ENCODE measurements around the gene MAMDC4. TPM values are rescaled to one million over a fixed set of nuclear protein-coding genes. Genes with fewer than 3 reads are reported as not detected.

Gene MAMDC4
- total RNA-seq, 2 donors from 2014 or later: 6.8 to 15.4 TPM

- H3K36me3 Mint-ChIP-seq (ENCODE audit: low read depth): peaks cover 48% of the 10 kb centered on the region
- 87 to 92% methylated on average over 21 to 25 of the region's 25 CpGs for WGBS, 2 experiments (ENCODE audit: insufficient coverage in 1 of 2, insufficient read length in 1 of 2)
- H3K4me1 Mint-ChIP-seq: peaks cover 20% of the 10 kb centered on the region
- H3K27ac ChIP-seq (ENCODE audit: low read depth, low read length): no peak overlapping the region
- no peak for TF ChIP-seq CTCF (conservative IDR thresholded peaks at IDR 0.05)
- H3K4me1 ChIP-seq (ENCODE audit: control insufficient read depth, insufficient read depth, low read length): peaks cover 5% of the 10 kb centered on the region
- H3K4me3 ChIP-seq (ENCODE audit: low read length): peak overlapping the region; percentile 84
- H3K9me3 Mint-ChIP-seq: no peaks in the 10 kb centered on the region
- peaks cover 19% of the 10 kb centered on the region for H3K27me3 Mint-ChIP-seq (ENCODE audit: insufficient read depth)
- H3K9me3 ChIP-seq (ENCODE audit: control insufficient read depth, low read length): no peaks in the 10 kb centered on the region
- no peaks in the 10 kb centered on the region for H3K27me3 ChIP-seq (ENCODE audit: control insufficient read depth, insufficient read depth, low read length, poor library complexity, severe bottlenecking)
- H3K9ac ChIP-seq (ENCODE audit: extremely low read depth, low read length, poor library complexity, severe bottlenecking): peak overlapping the region; percentile 41
- peak overlapping the region; percentile 70 for H3K4me3 Mint-ChIP-seq
- DNase-seq: no peak
- peaks cover 32% of the 10 kb centered on the region for H3K36me3 ChIP-seq (ENCODE audit: control insufficient read depth, insufficient read depth, low read length)
- peak overlapping the region; percentile 39 for H3K27ac Mint-ChIP-seq
Measured at GRCh38 chr9:136806631-136807201, 45.4 kb upstream of the MAMDC4 start.

GRCh38 chr9:136807281-136808074 is 44.7 kb upstream of the MAMDC4 start, which contains the start of gene RABL6:
TSS of gene RABL6 (plus strand) at chr9:136807948. CDS start at chr9:136808197, 249 bp downstream.
- peaks cover 20% of the 10 kb centered on the region for H3K4me1 Mint-ChIP-seq
- peaks cover 49% of the 10 kb centered on the region for H3K36me3 Mint-ChIP-seq (ENCODE audit: low read depth)
- peak within 1 kb of the TSS; percentile 70 for H3K4me3 Mint-ChIP-seq
- Histone ChIP-seq H3K9me3 (ENCODE audit: control insufficient read depth, low read length) (no peaks in the 10 kb centered on the region), H3K9ac (ENCODE audit: extremely low read depth, low read length, poor library complexity, severe bottlenecking) (peak within 1 kb of the TSS; percentile 74), H3K4me3 (ENCODE audit: low read length) (peak within 1 kb of the TSS; percentile 92), H3K36me3 (ENCODE audit: control insufficient read depth, insufficient read depth, low read length) (peaks cover 40% of the 10 kb centered on the region), H3K27me3 (ENCODE audit: control insufficient read depth, insufficient read depth, low read length, poor library complexity, severe bottlenecking) (no peaks in the 10 kb centered on the region), H3K4me1 (ENCODE audit: control insufficient read depth, insufficient read depth, low read length) (peaks cover 5% of the 10 kb centered on the region), H3K27ac (ENCODE audit: low read depth, low read length) (no peak within 1 kb of the TSS)
- no peak for TF ChIP-seq CTCF (conservative IDR thresholded peaks at IDR 0.05)
- peak; percentile 86 for DNase-seq
- H3K27ac Mint-ChIP-seq: peak within 1 kb of the TSS; percentile 87
- 2% methylated on average over 52 to 96 of the region's 96 CpGs for WGBS, 2 experiments (ENCODE audit: insufficient coverage in 1 of 2, insufficient read length in 1 of 2)
- no peaks in the 10 kb centered on the region for H3K9me3 Mint-ChIP-seq
- H3K27me3 Mint-ChIP-seq (ENCODE audit: insufficient read depth): peaks cover 13% of the 10 kb centered on the region

GRCh38 chr9:136808075-136808805 is 43.9 kb upstream of the MAMDC4 start:
- peaks cover 20% of the 10 kb centered on the region for H3K4me1 Mint-ChIP-seq
- Histone ChIP-seq H3K27me3 (ENCODE audit: control insufficient read depth, insufficient read depth, low read length, poor library complexity, severe bottlenecking) (no peaks in the 10 kb centered on the region), H3K9ac (ENCODE audit: extremely low read depth, low read length, poor library complexity, severe bottlenecking) (peak overlapping the region; percentile 74), H3K36me3 (ENCODE audit: control insufficient read depth, insufficient read depth, low read length) (peaks cover 47% of the 10 kb centered on the region), H3K4me1 (ENCODE audit: control insufficient read depth, insufficient read depth, low read length) (peaks cover 5% of the 10 kb centered on the region), H3K4me3 (ENCODE audit: low read length) (peak overlapping the region; percentile 92), H3K27ac (ENCODE audit: low read depth, low read length) (no peak overlapping the region), H3K9me3 (ENCODE audit: control insufficient read depth, low read length) (no peaks in the 10 kb centered on the region)
- H3K9me3 Mint-ChIP-seq: no peaks in the 10 kb centered on the region
- peak overlapping the region; percentile 70 for H3K4me3 Mint-ChIP-seq
- peaks cover 57% of the 10 kb centered on the region for H3K36me3 Mint-ChIP-seq (ENCODE audit: low read depth)
- H3K27me3 Mint-ChIP-seq (ENCODE audit: insufficient read depth): peaks cover 11% of the 10 kb centered on the region
- DNase-seq: no peak
- 0% methylated on average over 13 to 93 of the region's 93 CpGs for WGBS, 2 experiments (ENCODE audit: insufficient coverage in 1 of 2, insufficient read length in 1 of 2)
- TF ChIP-seq CTCF (conservative IDR thresholded peaks at IDR 0.05): peak; percentile 14
- H3K27ac Mint-ChIP-seq: peak overlapping the region; percentile 84

All from endodermal cell (in vitro differentiated cells).